HepG2 (cell line): ENCODE data around the gene PRM2. TPM values are rescaled to one million over a fixed set of nuclear protein-coding genes. Genes with fewer than 3 reads are reported as not detected.
A peak's percentile ranks its signal among the peaks of the same experiment; 100 is the strongest.

Source experiments
- ARNT2 ChIP-seq: sonication (generic); formaldehyde crosslinking; IDR thresholded peaks from 2 replicates; pipeline ENCODE4 v1.8.0; 2022; ENCODE audit warnings: mild to moderate bottlenecking, low read depth, missing genetic modification reagents, moderate library complexity
- GABPB1 ChIP-seq: IDR thresholded peaks from 2 replicates; pipeline ENCODE4 v1.6.1; 2016; ENCODE audit warnings: mild to moderate bottlenecking, missing genetic modification reagents, moderate library complexity, missing compliant biosample characterization
- MTA3 ChIP-seq: sonication (generic); formaldehyde crosslinking; IDR thresholded peaks from 2 replicates; pipeline ENCODE4 v1.4.0; 2020; ENCODE audit warnings: missing genetic modification reagents
- NFIB ChIP-seq: sonication (generic); formaldehyde crosslinking; IDR thresholded peaks from 2 replicates; pipeline ENCODE4 v1.9.0; 2021; ENCODE audit warnings: missing genetic modification reagents, mild to moderate bottlenecking, borderline replicate concordance
- RFX1 ChIP-seq: fragments of 450-650 bp; IDR thresholded peaks from 2 replicates; pipeline ENCODE4 v1.6.1; 2017
- SP2 ChIP-seq: sonication (generic); formaldehyde crosslinking; IDR thresholded peaks from 2 replicates; pipeline ENCODE4 v1.5.1; 2020; ENCODE audit warnings: mild to moderate bottlenecking, missing genetic modification reagents
- YEATS2 ChIP-seq: sonication (generic); formaldehyde crosslinking; IDR thresholded peaks from 2 replicates; pipeline ENCODE4 v1.4.0; 2020; ENCODE audit warnings: missing genetic modification reagents, borderline replicate concordance
- ZFP90 ChIP-seq: sonication (generic); formaldehyde crosslinking; IDR thresholded peaks from 2 replicates; pipeline ENCODE4 v1.8.0; 2022; ENCODE audit warnings: missing genetic modification reagents, mild to moderate bottlenecking, inconsistent platforms, borderline replicate concordance
- ZNF382 ChIP-seq: sonication (generic); formaldehyde crosslinking; IDR thresholded peaks from 2 replicates; pipeline ENCODE4 v1.5.0; 2020; ENCODE audit warnings: missing genetic modification reagents, mild to moderate bottlenecking, borderline replicate concordance
- ZNF383 ChIP-seq: sonication (generic); formaldehyde crosslinking; IDR thresholded peaks from 2 replicates; pipeline ENCODE4 v1.4.0; 2020; ENCODE audit warnings: missing genetic modification reagents, mild to moderate bottlenecking, borderline replicate concordance
- polyA plus RNA-seq, 8 experiments: library from polyadenylated mRNA; depleted of rRNA in 3 of 8; stranded (reverse) in 7 of 8; unstranded in 1 of 8; fragments of >200 nt; fragmentation: Illumina TruSeq in 4 of 8; extraction: Trizol in 4 of 8; gene quantifications; 2 replicates each; pipeline versions ENCODE4 v1.2.1 to v1.2.3, GENCODE V29; 2011 to 2016; ENCODE audit warnings: low read depth in 4 of 8, missing spikeins in 1 of 8, mixed read lengths in 1 of 8; ENCODE audit not compliant: insufficient read depth in 1 of 8
- total RNA-seq, 5 experiments: library from RNA; depleted of rRNA; stranded (reverse); fragments of >200 nt; fragmentation: Illumina TruSeq; extraction: Trizol; gene quantifications; 2 replicates each; pipeline ENCODE4 v1.2.3, GENCODE V29; 2016; ENCODE audit warnings: low read depth in 1 of 5
- TF ChIP-seq, protein P1 (sequence below): sonication (generic); formaldehyde crosslinking; IDR thresholded peaks from 2 replicates; pipeline ENCODE4 v1.5.0; 2020; ENCODE audit warnings: mild to moderate bottlenecking, missing genetic modification reagents
- TF ChIP-seq, protein P2 (sequence below): sonication (generic); formaldehyde crosslinking; IDR thresholded peaks from 2 replicates; pipeline ENCODE4 v1.4.0; 2020; ENCODE audit warnings: missing genetic modification reagents
- TF ChIP-seq, protein P3 (sequence below): sonication (generic); formaldehyde crosslinking; IDR thresholded peaks from 2 replicates; pipeline ENCODE4 v1.5.1; 2020; ENCODE audit warnings: mild to moderate bottlenecking, missing genetic modification reagents, borderline replicate concordance
- TF ChIP-seq, protein P4 (sequence below): sonication (generic); formaldehyde crosslinking; IDR thresholded peaks from 2 replicates; pipeline ENCODE4 v1.4.0; 2020; ENCODE audit warnings: mild to moderate bottlenecking, missing genetic modification reagents
- TF ChIP-seq, protein P5 (sequence below): sonication (generic); formaldehyde crosslinking; IDR thresholded peaks from 2 replicates; pipeline ENCODE4 v1.4.0; 2020; ENCODE audit warnings: mild to moderate bottlenecking, missing genetic modification reagents
- TF ChIP-seq, protein P6 (sequence below): sonication (generic); formaldehyde crosslinking; IDR thresholded peaks from 2 replicates; pipeline ENCODE4 v1.8.1; 2023; ENCODE audit warnings: mild to moderate bottlenecking, missing genetic modification reagents
- TF ChIP-seq, protein P7 (sequence below): sonication (generic); formaldehyde crosslinking; IDR thresholded peaks from 2 replicates; pipeline ENCODE4 v1.4.0; 2020; ENCODE audit warnings: mild to moderate bottlenecking, missing genetic modification reagents

Gene PRM2
- total and polyA plus RNA-seq, 2 of the 13 experiments (the other 11 are each of a cell fraction or from before 2014, with no cell fraction given): 0.54 TPM; not detected in 1

DNA sequence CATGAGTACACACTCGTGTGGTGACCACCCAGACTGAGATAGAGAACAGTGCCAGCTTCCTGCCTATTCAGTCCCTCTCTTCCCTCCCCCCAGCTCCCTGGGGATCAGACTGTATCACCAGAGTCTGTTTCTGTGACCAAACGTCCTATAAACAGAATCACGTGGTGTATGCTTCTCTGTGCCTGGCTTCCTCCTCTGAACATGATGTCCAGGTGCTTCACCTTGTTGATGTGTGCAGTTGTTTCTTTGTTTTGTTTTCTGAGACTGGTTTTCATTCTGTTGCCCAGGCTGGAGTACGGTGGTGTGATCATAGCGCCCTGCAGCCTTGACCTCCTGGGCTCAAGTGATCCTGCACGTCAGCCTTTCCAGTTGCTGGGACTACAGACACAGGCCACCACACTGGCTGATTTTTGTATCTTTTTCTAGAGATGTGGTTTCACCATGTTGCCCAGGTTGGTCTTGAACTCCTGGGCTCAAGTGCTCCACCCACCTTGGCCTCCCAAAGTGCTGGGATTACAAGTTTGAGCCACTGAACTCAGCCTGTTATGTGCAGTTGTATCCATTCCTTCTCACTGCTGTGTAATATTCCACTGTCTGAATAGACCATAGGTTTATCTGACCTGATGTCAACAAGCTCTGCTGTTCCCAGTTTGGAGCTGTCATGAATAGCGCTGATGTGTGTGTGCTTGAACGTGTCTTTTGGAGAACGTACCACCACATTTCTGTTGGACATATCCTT is 33.8 kb upstream of the PRM2 start (continued):
- TF ChIP-seq, protein P1, sequence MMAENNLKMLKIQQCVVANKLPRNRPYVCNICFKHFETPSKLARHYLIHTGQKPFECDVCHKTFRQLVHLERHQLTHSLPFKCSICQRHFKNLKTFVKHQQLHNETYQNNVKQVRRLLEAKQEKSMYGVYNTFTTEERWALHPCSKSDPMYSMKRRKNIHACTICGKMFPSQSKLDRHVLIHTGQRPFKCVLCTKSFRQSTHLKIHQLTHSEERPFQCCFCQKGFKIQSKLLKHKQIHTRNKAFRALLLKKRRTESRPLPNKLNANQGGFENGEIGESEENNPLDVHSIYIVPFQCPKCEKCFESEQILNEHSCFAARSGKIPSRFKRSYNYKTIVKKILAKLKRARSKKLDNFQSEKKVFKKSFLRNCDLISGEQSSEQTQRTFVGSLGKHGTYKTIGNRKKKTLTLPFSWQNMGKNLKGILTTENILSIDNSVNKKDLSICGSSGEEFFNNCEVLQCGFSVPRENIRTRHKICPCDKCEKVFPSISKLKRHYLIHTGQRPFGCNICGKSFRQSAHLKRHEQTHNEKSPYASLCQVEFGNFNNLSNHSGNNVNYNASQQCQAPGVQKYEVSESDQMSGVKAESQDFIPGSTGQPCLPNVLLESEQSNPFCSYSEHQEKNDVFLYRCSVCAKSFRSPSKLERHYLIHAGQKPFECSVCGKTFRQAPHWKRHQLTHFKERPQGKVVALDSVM: peak; percentile 91
- TF ChIP-seq, protein P2, sequence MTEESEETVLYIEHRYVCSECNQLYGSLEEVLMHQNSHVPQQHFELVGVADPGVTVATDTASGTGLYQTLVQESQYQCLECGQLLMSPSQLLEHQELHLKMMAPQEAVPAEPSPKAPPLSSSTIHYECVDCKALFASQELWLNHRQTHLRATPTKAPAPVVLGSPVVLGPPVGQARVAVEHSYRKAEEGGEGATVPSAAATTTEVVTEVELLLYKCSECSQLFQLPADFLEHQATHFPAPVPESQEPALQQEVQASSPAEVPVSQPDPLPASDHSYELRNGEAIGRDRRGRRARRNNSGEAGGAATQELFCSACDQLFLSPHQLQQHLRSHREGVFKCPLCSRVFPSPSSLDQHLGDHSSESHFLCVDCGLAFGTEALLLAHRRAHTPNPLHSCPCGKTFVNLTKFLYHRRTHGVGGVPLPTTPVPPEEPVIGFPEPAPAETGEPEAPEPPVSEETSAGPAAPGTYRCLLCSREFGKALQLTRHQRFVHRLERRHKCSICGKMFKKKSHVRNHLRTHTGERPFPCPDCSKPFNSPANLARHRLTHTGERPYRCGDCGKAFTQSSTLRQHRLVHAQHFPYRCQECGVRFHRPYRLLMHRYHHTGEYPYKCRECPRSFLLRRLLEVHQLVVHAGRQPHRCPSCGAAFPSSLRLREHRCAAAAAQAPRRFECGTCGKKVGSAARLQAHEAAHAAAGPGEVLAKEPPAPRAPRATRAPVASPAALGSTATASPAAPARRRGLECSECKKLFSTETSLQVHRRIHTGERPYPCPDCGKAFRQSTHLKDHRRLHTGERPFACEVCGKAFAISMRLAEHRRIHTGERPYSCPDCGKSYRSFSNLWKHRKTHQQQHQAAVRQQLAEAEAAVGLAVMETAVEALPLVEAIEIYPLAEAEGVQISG (CRISPR knock-in tag): peak; percentile 69
- TF ChIP-seq, protein P3, sequence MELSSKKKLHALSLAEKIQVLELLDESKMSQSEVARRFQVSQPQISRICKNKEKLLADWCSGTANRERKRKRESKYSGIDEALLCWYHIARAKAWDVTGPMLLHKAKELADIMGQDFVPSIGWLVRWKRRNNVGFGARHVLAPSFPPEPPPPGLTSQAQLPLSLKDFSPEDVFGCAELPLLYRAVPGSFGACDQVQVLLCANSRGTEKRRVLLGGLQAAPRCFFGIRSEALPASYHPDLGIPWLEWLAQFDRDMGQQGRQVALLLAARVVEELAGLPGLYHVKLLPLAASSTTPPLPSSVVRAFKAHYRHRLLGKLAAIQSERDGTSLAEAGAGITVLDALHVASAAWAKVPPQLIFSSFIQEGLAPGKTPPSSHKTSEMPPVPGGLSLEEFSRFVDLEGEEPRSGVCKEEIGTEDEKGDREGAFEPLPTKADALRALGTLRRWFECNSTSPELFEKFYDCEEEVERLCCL (CRISPR knock-in tag): no peak
- TF ChIP-seq, protein P4, sequence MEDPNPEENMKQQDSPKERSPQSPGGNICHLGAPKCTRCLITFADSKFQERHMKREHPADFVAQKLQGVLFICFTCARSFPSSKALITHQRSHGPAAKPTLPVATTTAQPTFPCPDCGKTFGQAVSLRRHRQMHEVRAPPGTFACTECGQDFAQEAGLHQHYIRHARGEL (CRISPR knock-in tag): no peak
- TF ChIP-seq ZNF383 (CRISPR knock-in tag): no peak
- TF ChIP-seq NFIB (CRISPR knock-in tag): no peak
- TF ChIP-seq, protein P5, sequence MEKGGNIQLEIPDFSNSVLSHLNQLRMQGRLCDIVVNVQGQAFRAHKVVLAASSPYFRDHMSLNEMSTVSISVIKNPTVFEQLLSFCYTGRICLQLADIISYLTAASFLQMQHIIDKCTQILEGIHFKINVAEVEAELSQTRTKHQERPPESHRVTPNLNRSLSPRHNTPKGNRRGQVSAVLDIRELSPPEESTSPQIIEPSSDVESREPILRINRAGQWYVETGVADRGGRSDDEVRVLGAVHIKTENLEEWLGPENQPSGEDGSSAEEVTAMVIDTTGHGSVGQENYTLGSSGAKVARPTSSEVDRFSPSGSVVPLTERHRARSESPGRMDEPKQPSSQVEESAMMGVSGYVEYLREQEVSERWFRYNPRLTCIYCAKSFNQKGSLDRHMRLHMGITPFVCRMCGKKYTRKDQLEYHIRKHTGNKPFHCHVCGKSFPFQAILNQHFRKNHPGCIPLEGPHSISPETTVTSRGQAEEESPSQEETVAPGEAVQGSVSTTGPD: no peak
- TF ChIP-seq, protein P6, sequence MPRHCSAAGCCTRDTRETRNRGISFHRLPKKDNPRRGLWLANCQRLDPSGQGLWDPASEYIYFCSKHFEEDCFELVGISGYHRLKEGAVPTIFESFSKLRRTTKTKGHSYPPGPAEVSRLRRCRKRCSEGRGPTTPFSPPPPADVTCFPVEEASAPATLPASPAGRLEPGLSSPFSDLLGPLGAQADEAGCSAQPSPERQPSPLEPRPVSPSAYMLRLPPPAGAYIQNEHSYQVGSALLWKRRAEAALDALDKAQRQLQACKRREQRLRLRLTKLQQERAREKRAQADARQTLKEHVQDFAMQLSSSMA (CRISPR knock-in tag): no peak
- TF ChIP-seq RFX1: peak; percentile 88
- no peak; the same call in 1 of the 2 replicates for TF ChIP-seq YEATS2 (CRISPR knock-in tag)
- TF ChIP-seq SP2 (CRISPR knock-in tag): no peak; the same call in 1 of the 2 replicates
- no peak for TF ChIP-seq GABPB1
- no peak for TF ChIP-seq ZNF382
- TF ChIP-seq ARNT2 (CRISPR knock-in tag): no peak; the same call in 1 of the 2 replicates
- TF ChIP-seq MTA3 (CRISPR knock-in tag): no peak
- TF ChIP-seq, protein P7, sequence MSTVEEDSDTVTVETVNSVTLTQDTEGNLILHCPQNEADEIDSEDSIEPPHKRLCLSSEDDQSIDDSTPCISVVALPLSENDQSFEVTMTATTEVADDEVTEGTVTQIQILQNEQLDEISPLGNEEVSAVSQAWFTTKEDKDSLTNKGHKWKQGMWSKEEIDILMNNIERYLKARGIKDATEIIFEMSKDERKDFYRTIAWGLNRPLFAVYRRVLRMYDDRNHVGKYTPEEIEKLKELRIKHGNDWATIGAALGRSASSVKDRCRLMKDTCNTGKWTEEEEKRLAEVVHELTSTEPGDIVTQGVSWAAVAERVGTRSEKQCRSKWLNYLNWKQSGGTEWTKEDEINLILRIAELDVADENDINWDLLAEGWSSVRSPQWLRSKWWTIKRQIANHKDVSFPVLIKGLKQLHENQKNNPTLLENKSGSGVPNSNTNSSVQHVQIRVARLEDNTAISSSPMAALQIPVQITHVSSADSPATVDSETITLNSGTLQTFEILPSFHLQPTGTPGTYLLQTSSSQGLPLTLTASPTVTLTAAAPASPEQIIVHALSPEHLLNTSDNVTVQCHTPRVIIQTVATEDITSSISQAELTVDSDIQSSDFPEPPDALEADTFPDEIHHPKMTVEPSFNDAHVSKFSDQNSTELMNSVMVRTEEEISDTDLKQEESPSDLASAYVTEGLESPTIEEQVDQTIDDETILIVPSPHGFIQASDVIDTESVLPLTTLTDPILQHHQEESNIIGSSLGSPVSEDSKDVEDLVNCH (CRISPR knock-in tag): no peak
- TF ChIP-seq ZFP90 (CRISPR knock-in tag): peak; percentile 20; the same call in 1 of the 2 replicates
